ENCODE results near the gene GDPD4. TPM values are rescaled to one million over a fixed set of nuclear protein-coding genes. Genes with fewer than 3 reads are reported as not detected.

GDPD4 gene
- total RNA-seq, 2 donors from 2014 or later = not detected

GRCh38 chr11:77230878-77231605, 70.4 kb downstream of the GDPD4 start:
- H3K9me3 ChIP-seq = no peaks in the 10 kb centered on the region
- no peak overlapping the region for H3K4me3 ChIP-seq
- TF ChIP-seq CTCF (IDR thresholded peaks at IDR 0.05) = no peak
- H3K27ac ChIP-seq = no peak overlapping the region
- H3K27me3 ChIP-seq = no peaks in the 10 kb centered on the region
- intact Hi-C loops (cut with DNase I) = no loop called here
- no peaks in the 10 kb centered on the region for H3K4me1 ChIP-seq
- no peaks in the 10 kb centered on the region for H3K36me3 ChIP-seq
- H3K9ac ChIP-seq (ENCODE audit: low read depth in 2 of 2, low read length in 2 of 2) = no peak overlapping the region
- DNase-seq = no peak

GRCh38 chr11:77223797-77224196, 77.7 kb downstream of the GDPD4 start:
- Histone ChIP-seq H3K27ac (no peak overlapping the region), H3K9ac (ENCODE audit: low read depth in 2 of 2, low read length in 2 of 2) (no peak overlapping the region), H3K4me3 (no peak overlapping the region), H3K27me3 (no peaks in the 10 kb centered on the region), H3K36me3 (no peaks in the 10 kb centered on the region), H3K4me1 (no peaks in the 10 kb centered on the region), H3K9me3 (no peaks in the 10 kb centered on the region)
- DNase-seq = peak; percentile 51
- intact Hi-C loops (cut with DNase I) = no loop called here
- no peak for TF ChIP-seq CTCF (IDR thresholded peaks at IDR 0.05)

GRCh38 chr11:77217156-77217555, 84.3 kb downstream of the GDPD4 start:
- Histone ChIP-seq H3K9me3 (no peaks in the 10 kb centered on the region), H3K27ac (no peak overlapping the region), H3K4me1 (no peaks in the 10 kb centered on the region), H3K4me3 (no peak overlapping the region), H3K9ac (ENCODE audit: low read depth in 2 of 2, low read length in 2 of 2) (no peak overlapping the region), H3K27me3 (no peaks in the 10 kb centered on the region), H3K36me3 (no peaks in the 10 kb centered on the region)
- TF ChIP-seq CTCF (IDR thresholded peaks at IDR 0.05) = no peak
- DNase-seq = no peak
- intact Hi-C loops (cut with DNase I) = no loop called here

GRCh38 chr11:77215106-77215505, 86.4 kb downstream of the GDPD4 start:
- no peak overlapping the region for H3K27ac ChIP-seq
- no peaks in the 10 kb centered on the region for H3K4me1 ChIP-seq
- no peak overlapping the region for H3K9ac ChIP-seq (ENCODE audit: low read depth in 2 of 2, low read length in 2 of 2)
- no peaks in the 10 kb centered on the region for H3K9me3 ChIP-seq
- no peak overlapping the region for H3K4me3 ChIP-seq
- intact Hi-C loops (cut with DNase I) = no loop called here
- H3K27me3 ChIP-seq = no peaks in the 10 kb centered on the region
- no peaks in the 10 kb centered on the region for H3K36me3 ChIP-seq
- no peak for DNase-seq
- TF ChIP-seq CTCF (IDR thresholded peaks at IDR 0.05) = no peak

GRCh38 chr11:77214557-77214956, 86.9 kb downstream of the GDPD4 start:
- Histone ChIP-seq H3K27me3 (no peaks in the 10 kb centered on the region), H3K36me3 (no peaks in the 10 kb centered on the region), H3K9ac (ENCODE audit: low read depth in 2 of 2, low read length in 2 of 2) (no peak overlapping the region), H3K4me3 (no peak overlapping the region), H3K27ac (no peak overlapping the region), H3K9me3 (no peaks in the 10 kb centered on the region), H3K4me1 (no peaks in the 10 kb centered on the region)
- no peak for DNase-seq
- no peak for TF ChIP-seq CTCF (IDR thresholded peaks at IDR 0.05)
- intact Hi-C loops (cut with DNase I) = no loop called here

Data from colonic mucosa (tissue), 4 donors.